ENCODE data around the gene FAM227B.

GRCh38 chr15:49622561-49622960 lies 1.9 kb upstream of the FAM227B start:
- no peak for TF ChIP-seq POLR2AphosphoS5 (IDR thresholded peaks at IDR 0.05)
- TF ChIP-seq CTCF (IDR thresholded peaks at IDR 0.05): peak in 1 of 4 experiments; percentile 3
- no peak for TF ChIP-seq POLR2A (IDR thresholded peaks at IDR 0.05)
